Activated naive CD8-positive, alpha-beta T cell treated with anti-CD3 and anti-CD28 coated beads, Interleukin-2, amount 50 U/mL, for 16 hours (primary cell): ENCODE results near the gene MTHFD2.
"Not testable (repeated sequence)": the region's sequence is repeated elsewhere in the genome, so short reads cannot be mapped to it uniquely, and the experiment has no call there.

Experiments used
- DNase-seq: peaks from one replicate; pipeline ENCODE4 v3.0.0-alpha.2; 2020; ENCODE audit warnings: low read depth, low spot score

Gene MTHFD2

DNA sequence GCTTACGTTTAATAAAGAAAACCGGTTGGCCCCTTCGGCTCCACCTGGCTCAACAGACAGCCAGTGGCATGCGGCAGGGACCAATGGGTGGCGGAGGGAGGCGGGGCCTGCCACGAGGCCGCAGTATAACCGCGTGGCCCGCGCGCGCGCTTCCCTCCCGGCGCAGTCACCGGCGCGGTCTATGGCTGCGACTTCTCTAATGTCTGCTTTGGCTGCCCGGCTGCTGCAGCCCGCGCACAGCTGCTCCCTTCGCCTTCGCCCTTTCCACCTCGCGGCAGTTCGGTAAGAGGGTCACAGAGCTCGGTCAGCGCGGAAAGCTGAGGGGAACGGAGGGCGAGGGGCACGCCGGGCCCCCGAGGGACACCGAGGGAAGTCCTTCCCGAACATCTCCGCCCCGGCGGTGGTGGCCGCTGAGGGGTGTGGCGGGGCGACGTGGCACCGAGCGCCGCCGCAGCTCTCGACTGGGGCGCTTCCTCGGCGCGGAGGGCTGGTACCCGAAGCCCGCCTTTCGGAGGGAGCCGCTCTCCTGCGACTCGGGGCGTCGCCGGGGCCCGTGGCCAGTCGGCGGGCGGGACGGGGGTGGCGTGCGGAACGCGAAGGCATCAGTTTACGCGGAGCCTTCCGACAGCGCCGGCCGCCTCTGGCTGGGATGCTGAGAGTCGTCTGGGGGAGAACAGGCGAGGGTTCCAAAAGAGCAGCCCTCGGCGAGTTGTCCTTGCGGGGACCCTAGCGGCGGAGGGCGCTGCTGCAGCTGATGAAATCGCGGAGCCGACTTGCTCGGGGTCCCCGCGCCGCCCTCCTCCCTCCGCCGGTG is at the start of gene MTHFD2:
TSS of gene MTHFD2 (plus strand) at position 155 of the 814 bp plus-strand sequence. CDS start at position 182, 27 bp downstream.
- DNase-seq: peak; percentile 88

DNA sequence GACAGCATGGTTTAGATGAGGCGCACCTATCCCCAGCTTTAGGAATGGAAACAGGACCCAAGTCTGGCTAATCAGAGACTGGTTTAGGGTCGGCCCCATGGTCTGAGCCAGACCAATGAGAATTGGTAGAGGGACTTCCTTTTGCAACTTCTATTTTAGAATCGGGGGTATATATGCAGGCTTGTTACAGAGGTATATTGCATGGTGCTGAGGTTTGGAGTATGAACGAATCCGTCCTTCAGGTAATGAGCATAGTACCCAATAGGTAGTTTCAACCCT is 49.2 kb upstream of the MTHFD2 start:
- DNase-seq: no peak

DNA sequence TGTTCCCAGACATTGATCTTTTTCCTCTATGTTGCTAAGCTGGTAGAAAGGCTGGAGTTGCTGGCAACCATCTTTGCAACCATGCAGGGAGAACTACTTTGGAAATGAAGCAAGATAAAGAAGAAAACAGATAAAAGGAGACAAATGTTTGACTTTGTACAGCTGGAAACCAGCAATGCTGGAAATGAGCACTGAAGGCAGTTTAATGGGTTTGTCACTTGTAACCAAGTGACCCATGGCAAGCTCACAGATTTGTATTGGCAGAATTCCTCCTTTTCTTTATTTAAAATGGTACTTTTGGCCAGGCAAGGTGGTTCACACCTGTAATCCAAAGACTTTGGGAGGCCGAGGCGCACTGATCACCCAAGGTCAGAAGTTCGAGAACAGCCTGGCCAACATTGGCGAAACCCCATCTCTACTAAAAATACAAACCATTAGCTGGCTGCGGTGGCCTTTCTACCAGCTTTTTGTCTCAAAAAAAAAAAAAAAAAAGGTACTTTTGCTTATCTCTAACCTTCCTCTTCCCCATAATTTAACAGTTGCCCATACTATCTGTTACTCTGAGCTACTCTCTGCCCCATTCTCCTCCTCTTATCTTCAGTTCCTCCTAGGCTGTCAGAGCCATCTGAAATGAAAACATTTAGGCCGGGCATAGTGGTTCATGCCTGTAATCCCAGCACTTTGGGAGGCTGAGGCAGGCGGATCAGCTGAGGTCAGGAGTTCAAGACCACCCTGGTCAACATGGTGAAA is 48.7 kb upstream of the MTHFD2 start:
- no peak for DNase-seq

DNA sequence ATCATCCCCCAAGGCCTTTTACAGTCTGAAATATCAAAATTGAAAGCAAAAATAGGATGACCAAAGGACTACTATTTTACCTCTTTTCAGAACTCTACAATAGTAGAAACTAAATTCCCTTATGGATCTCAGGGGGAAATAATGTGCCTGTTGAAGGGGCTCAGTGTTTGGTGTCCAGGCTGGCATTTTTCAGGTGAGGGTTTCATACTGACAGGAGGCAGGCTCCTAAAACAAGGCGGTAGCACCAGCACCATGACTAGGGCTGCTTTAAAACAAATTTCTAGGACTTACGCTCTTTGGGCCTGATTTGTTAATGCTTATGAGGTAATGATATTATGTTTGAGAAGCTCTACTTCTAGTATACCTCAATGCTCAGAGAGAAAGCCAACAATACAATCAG is 45.5 kb upstream of the MTHFD2 start:
- no peak for DNase-seq

DNA sequence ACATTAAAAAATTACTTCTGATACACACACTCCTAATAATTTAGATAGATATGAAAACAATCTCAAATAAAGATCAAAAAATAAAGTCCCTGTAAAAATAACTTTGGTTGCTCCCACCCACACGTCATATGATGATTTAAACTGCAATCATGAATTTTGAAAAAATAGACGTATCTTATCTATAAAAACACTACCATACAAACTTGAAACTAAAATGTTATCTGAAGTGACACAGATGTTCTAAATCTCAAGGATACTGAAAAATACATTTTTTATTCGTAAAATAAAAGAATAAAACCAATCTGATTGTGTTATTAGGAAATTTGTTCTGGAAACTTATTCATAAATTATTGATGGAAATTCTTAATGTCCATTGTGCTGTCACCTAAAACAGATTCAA is 42.6 kb upstream of the MTHFD2 start:
- DNase-seq: no peak

GRCh38 chr2:74162951-74163350 is 35.5 kb upstream of the MTHFD2 start:
- DNase-seq: no peak

- no peak for DNase-seq
Measured at GRCh38 chr2:74164761-74165160, 33.7 kb upstream of the MTHFD2 start.

DNA sequence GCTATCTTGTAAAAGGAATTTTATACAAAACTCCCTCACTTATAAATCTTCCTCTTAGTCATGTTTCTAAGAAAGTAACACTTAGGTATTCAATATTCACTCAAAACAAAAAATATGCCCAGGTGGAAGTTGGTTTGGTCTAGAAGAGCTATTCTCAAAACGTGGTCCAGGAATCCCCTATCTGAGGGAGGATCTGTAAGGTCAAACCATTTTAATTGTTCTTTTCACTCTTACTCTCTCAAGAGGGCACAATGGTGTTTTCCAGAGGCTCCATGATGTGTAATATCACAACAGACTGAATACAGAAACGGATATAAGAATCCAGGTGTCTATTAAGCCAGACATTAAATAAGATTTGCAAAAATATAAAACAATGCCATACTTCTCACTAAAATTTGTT is 29.7 kb upstream of the MTHFD2 start:
- DNase-seq: no peak

- no peak for DNase-seq
Measured at GRCh38 chr2:74174909-74175308, 23.5 kb upstream of the MTHFD2 start.

GRCh38 chr2:74177696-74178095 is 20.7 kb upstream of the MTHFD2 start:
- no peak for DNase-seq

- DNase-seq: peak; percentile 97
Measured at GRCh38 chr2:74178211-74179062, 20.0 kb upstream of the MTHFD2 start, which contains the start of gene MOB1A. Gene MOB1A (minus strand): TSS chr2:74178879. CDS start chr2:74178674, 205 bp downstream.

GRCh38 chr2:74179063-74179865 is 19.2 kb upstream of the MTHFD2 start:
- DNase-seq: no peak

- no peak for DNase-seq
Measured at GRCh38 chr2:74181739-74182138, 16.7 kb upstream of the MTHFD2 start.

DNA sequence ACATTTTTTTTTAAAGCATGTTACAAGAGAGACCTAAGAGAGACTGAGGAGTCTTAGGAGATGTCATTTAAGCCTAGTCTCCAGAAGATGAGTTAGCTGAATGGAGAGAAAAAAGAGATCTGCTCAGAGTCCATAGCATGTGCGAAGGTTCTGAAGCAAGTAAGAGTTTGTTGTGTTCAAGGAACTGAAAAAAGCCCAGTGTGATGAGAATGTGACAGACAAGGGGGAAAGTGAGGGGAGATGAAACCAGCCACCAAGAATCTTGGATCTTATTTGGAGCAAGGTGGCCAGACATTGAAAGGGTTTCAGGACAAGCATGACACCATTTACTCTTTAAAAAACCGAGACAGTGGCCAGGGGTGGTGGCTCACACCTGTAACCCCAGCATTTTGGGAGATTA is 14.5 kb upstream of the MTHFD2 start:
- no peak for DNase-seq

DNA sequence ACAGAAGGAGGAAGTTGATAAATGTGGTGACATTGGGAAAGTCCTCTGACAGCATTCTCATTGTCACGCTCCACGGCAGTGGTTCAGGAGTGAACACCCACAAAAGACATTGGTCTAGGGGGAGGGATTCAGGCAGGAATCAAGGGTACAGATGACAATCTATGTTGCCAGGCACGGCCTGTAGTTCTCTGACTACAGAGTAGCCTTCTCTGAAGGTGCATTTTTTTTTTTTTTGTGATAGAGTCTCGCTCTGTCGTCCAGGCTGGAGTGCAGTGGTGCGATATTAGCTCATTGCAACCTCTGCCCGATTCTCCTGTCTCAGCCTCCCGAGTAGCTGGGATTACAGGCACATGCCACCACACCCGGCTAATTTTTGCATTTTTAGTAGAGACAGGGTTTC is 12.4 kb upstream of the MTHFD2 start:
- DNase-seq: no peak

GRCh38 chr2:74186706-74187105 is 11.7 kb upstream of the MTHFD2 start:
- DNase-seq: not testable (repeated sequence)

GRCh38 chr2:74188018-74188601 is 10.3 kb upstream of the MTHFD2 start:
- DNase-seq: no peak

- DNase-seq: no peak
Measured at GRCh38 chr2:74188696-74189095, 9.7 kb upstream of the MTHFD2 start.

- no peak for DNase-seq
Measured at GRCh38 chr2:74191596-74192380, 6.6 kb upstream of the MTHFD2 start.

GRCh38 chr2:74194799-74195198 is 3.6 kb upstream of the MTHFD2 start:
- no peak for DNase-seq
